Fibroblast of villous mesenchyme (primary cell): ENCODE measurements around the gene AOPEP. TPM values are rescaled to one million over a fixed set of nuclear protein-coding genes. Genes with fewer than 3 reads are reported as not detected.

ENCODE experiments used
- DNase-seq: peaks from one replicate; pipeline ENCODE4 v3.0.0-alpha.2; 2010; ENCODE audit warnings: low read depth
- H3K4me3 ChIP-seq: 2 replicates; pipeline ENCODE4 v1.5.1; 2011; ENCODE audit warnings: low read depth, mild to moderate bottlenecking, low read length
- CTCF ChIP-seq: IDR thresholded peaks from 2 replicates; pipeline ENCODE4 v1.5.1; 2012; ENCODE audit warnings: low read depth, mild to moderate bottlenecking, low read length; ENCODE audit not compliant: insufficient read depth
- total RNA-seq: library from RNA; depleted of rRNA; stranded (reverse); fragments of >200 nt; gene quantifications from 2 replicates; pipeline ENCODE4 v1.2.3, GENCODE V29; 2012

Gene AOPEP
- total RNA-seq, 1 donor = 153 TPM

GRCh38 chr9:95057101-95057500 is 330.6 kb downstream of the AOPEP start:
- peak; percentile 94 for DNase-seq
- H3K4me3 ChIP-seq = peak overlapping the region; percentile 24
- no peak for TF ChIP-seq CTCF

GRCh38 chr9:95058121-95058785 is 331.8 kb downstream of the AOPEP start:
- TF ChIP-seq CTCF = no peak
- H3K4me3 ChIP-seq = no peak overlapping the region
- DNase-seq = no peak

- H3K4me3 ChIP-seq = no peak overlapping the region
- TF ChIP-seq CTCF = no peak
- DNase-seq = no peak
Observed at GRCh38 chr9:95058795-95059386, 332.4 kb downstream of the AOPEP start.

GRCh38 chr9:95060234-95060633 is 333.7 kb downstream of the AOPEP start:
- no peak for TF ChIP-seq CTCF
- no peak overlapping the region for H3K4me3 ChIP-seq
- no peak for DNase-seq

- H3K4me3 ChIP-seq = no peak overlapping the region
- no peak for DNase-seq
- no peak for TF ChIP-seq CTCF
Observed at GRCh38 chr9:95060916-95061315, 334.4 kb downstream of the AOPEP start.

GRCh38 chr9:95061916-95062595 is 335.6 kb downstream of the AOPEP start:
- H3K4me3 ChIP-seq = no peak overlapping the region
- no peak for DNase-seq
- TF ChIP-seq CTCF = no peak
